B cell (primary cell): ENCODE measurements around the gene PTX4. TPM values are rescaled to one million over a fixed set of nuclear protein-coding genes. Genes with fewer than 3 reads are reported as not detected.

Source experiments
- ATAC-seq: fragments of 200-7000 bp; cut with Tn5 transposase; one replicate; pipeline ENCODE4 v1.10.0; 2021; ENCODE audit warnings: low read depth, mild to moderate bottlenecking, moderate number of reproducible peaks, moderate library complexity
- CTCF ChIA-PET: fragments of 350-600 bp; sonication (Branson Sonifier 250); formaldehyde crosslinking; loops from one replicate; lab custom pipeline; 2021; ENCODE audit warnings: antibody characterized with exemption, inconsistent platforms; lab: Charles Lee
- POLR2A ChIA-PET: fragments of 350-600 bp; sonication (Branson Sonifier 250); formaldehyde crosslinking; loops from one replicate; lab custom pipeline; 2021; ENCODE audit warnings: antibody characterized with exemption; lab: Charles Lee
- DNase-seq: peaks from one replicate; pipeline ENCODE4 v3.0.0; 2013
- H2AFZ ChIP-seq: 2 replicates; pipeline ENCODE4 v1.6.1; 2012; ENCODE audit warnings: mild to moderate bottlenecking, low read depth, low read length; ENCODE audit not compliant: insufficient read depth, poor library complexity, severe bottlenecking
- H3K27ac ChIP-seq, 2 donors: 1 replicate in 1 of 2; 2 replicates in 1 of 2; pipeline ENCODE4 v1.5.1; 2012 to 2013; ENCODE audit warnings: low read length in 2 of 2, mild to moderate bottlenecking in 2 of 2, moderate library complexity in 1 of 2
- H3K27me3 ChIP-seq, 4 experiments: fragments of 200-600 bp in 1 of 4; sonication (generic) in 1 of 4; replicated peaks in 1 of 4; 1 replicate in 2 of 4; 2 replicates in 2 of 4; pipeline versions ENCODE4 v1.6.1 to v1.7.0; 2013 to 2016; ENCODE audit warnings: low read length in 3 of 4, mild to moderate bottlenecking in 2 of 4, mixed read lengths in 1 of 4, moderate library complexity in 1 of 4; ENCODE audit not compliant: insufficient read depth in 4 of 4, control insufficient read depth in 3 of 4; ENCODE audit errors: control extremely low read depth in 1 of 4
- H3K36me3 ChIP-seq, 2 experiments: replicated peaks in 1 of 2; 1 replicate in 1 of 2; 2 replicates in 1 of 2; pipeline versions ENCODE4 v1.6.1 to v1.7.1; 2013; ENCODE audit warnings: low read length in 1 of 2; ENCODE audit not compliant: insufficient read depth in 2 of 2, control insufficient read depth in 1 of 2; ENCODE audit errors: control extremely low read depth in 1 of 2, extremely low read depth in 1 of 2
- H3K4me1 ChIP-seq, 2 donors: fragments of 200-600 bp in 1 of 2; sonication (generic) in 1 of 2; 1 replicate in 1 of 2; 2 replicates in 1 of 2; pipeline versions ENCODE4 v1.5.1 to v1.6.1; 2013 to 2017; ENCODE audit warnings: low read length in 2 of 2; ENCODE audit not compliant: control insufficient read depth in 2 of 2, insufficient read depth in 2 of 2
- H3K4me2 ChIP-seq: replicated peaks from 2 replicates; pipeline ENCODE3; 2012; ENCODE audit warnings: mild to moderate bottlenecking, low read depth, low read length; ENCODE audit not compliant: poor library complexity, severe bottlenecking
- H3K4me3 ChIP-seq, 5 experiments: fragments of 200-600 bp in 1 of 5; sonication (generic) in 1 of 5; 1 replicate in 3 of 5; 2 replicates in 2 of 5; pipeline versions ENCODE4 v1.5.1 to v1.7.0; 2011 to 2016; ENCODE audit warnings: low read length in 4 of 5, mild to moderate bottlenecking in 4 of 5, low read depth in 2 of 5, control low read depth in 1 of 5, moderate library complexity in 1 of 5; ENCODE audit not compliant: insufficient read depth in 1 of 5; ENCODE audit errors: control extremely low read depth in 1 of 5, extremely low read depth in 1 of 5
- H3K79me2 ChIP-seq: fragments of 200-600 bp; sonication (generic); one replicate; pipeline ENCODE4 v1.6.0; 2016; ENCODE audit warnings: low read length; ENCODE audit not compliant: control insufficient read depth, insufficient read depth
- H3K9ac ChIP-seq: fragments of 200-600 bp; sonication (generic); 2 replicates; pipeline ENCODE4 v1.6.1; 2017; ENCODE audit warnings: mild to moderate bottlenecking, low read length, moderate library complexity
- H3K9me3 ChIP-seq, 3 donors: one replicate each; pipeline versions ENCODE4 v1.6.1 to v1.7.1; 2013; ENCODE audit warnings: low read length in 2 of 3; ENCODE audit not compliant: control insufficient read depth in 2 of 3, insufficient read depth in 1 of 3; ENCODE audit errors: control extremely low read depth in 1 of 3
- H4K20me1 ChIP-seq: 2 replicates; pipeline ENCODE4 v1.6.0; 2012; ENCODE audit warnings: mild to moderate bottlenecking, low read length; ENCODE audit not compliant: insufficient read depth, control insufficient read depth, poor library complexity, severe bottlenecking
- H3K27ac Mint-ChIP-seq: one replicate; pipeline ENCODE4 v1.8.0; 2021; ENCODE audit warnings: mixed read lengths
- H3K27me3 Mint-ChIP-seq: one replicate; pipeline ENCODE4 v1.8.0; 2021; ENCODE audit warnings: mixed read lengths
- H3K4me1 Mint-ChIP-seq: one replicate; pipeline ENCODE4 v1.8.0; 2021; ENCODE audit warnings: mixed read lengths
- H3K4me3 Mint-ChIP-seq: one replicate; pipeline ENCODE4 v1.8.0; 2021; ENCODE audit warnings: mixed read lengths
- H3K9me3 Mint-ChIP-seq: one replicate; pipeline ENCODE4 v1.8.0; 2022; ENCODE audit warnings: mixed read lengths; ENCODE audit not compliant: insufficient read depth
- EZH2 ChIP-seq: IDR thresholded peaks from 2 replicates; pipeline ENCODE4 v1.6.1; 2012; ENCODE audit warnings: borderline replicate concordance, low read depth, mild to moderate bottlenecking, moderate library complexity, low read length; ENCODE audit not compliant: insufficient read depth, poor library complexity, severe bottlenecking
- WGBS: methylation state at CpG from one replicate; pipeline ENCODE4 v1.1.5; 2013; ENCODE audit warnings: missing lambda C conversion rate; ENCODE audit not compliant: insufficient coverage; 5-methylcytosine and 5-hydroxymethylcytosine counted together
- intact Hi-C: fragments of 100-400 bp; cut with micrococcal nuclease; formaldehyde crosslinking; loops from one replicate; pipeline ENCODE4 v1.10.0; 2022
- polyA plus RNA-seq: library from polyadenylated mRNA; depleted of rRNA; stranded (reverse); fragments of >200 nt; gene quantifications from 2 replicates; pipeline ENCODE4 v1.2.3, GENCODE V29; 2012
- total RNA-seq, 2 donors: library from RNA; stranded (reverse); fragments of 120-200 nt in 1 of 2; gene quantifications; 1 replicate in 1 of 2; 2 replicates in 1 of 2; pipeline versions ENCODE4 v1.2.3 to v1.2.4, GENCODE V29; 2013 to 2022
- TF ChIP-seq, protein P1 (sequence below): fragments of 200-600 bp; IDR thresholded peaks from one replicate; pipeline ENCODE4 v1.8.0; 2022; ENCODE audit warnings: antibody characterized with exemption, mild to moderate bottlenecking

The PTX4 gene
- total and polyA plus RNA-seq, 2 donors (not counting 1 experiment from before 2014, with no cell fraction given), result 0.33 TPM; not detected in 1

DNA sequence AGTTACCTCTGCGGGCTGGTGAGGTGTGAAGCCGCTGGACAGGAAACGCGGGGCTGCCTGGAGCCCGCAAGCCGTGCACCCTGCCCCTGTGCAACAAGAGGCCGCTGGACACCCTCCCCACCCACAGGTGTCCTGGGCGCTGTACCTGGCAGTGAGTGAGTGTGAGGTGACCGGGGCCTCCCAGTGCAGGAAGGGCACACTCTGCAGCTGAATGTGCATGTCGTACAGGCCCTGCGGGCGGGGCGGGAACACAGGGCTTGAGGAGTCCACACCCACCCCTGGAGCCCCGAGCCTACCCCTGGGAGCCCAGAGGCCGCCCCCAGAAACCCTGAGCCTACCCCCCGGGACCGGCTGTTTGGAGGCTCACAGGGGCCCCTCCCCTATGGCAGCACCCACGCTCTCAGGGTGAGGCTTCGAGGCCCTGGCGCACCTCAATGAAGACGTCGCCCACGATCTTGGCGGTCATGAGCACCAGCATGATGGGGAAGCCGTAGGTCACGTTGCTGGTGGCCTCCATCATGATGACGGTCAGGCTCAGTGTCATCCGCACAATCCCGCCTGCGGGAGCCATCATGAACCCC, 40.1 kb downstream of the PTX4 start:
- no peak overlapping the region for H3K9ac ChIP-seq

DNA sequence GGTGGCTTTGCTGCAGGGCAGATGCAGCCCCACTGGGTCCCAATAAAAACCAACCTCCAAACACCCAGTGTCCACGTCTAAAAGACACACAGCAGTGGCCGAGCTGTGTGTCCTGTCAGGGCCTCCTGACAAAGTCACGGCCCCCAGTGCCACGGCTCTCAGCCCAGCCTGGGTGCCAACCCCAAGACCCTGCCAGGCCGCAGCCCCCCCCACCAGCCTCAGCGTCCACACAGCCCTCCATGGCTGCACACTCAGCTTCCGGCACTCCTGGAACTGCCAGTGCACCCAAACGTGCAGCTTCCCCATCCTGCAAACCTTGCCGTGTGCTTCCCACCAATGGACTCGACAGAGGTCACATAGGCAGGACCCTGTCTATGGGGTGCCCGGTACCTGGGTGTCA, 40.8 kb downstream of the PTX4 start:
- no peaks in the 10 kb centered on the region for H3K27me3 ChIP-seq
- H3K4me1 Mint-ChIP-seq, result peaks cover 4% of the 10 kb centered on the region
- TF ChIP-seq, protein P1, sequence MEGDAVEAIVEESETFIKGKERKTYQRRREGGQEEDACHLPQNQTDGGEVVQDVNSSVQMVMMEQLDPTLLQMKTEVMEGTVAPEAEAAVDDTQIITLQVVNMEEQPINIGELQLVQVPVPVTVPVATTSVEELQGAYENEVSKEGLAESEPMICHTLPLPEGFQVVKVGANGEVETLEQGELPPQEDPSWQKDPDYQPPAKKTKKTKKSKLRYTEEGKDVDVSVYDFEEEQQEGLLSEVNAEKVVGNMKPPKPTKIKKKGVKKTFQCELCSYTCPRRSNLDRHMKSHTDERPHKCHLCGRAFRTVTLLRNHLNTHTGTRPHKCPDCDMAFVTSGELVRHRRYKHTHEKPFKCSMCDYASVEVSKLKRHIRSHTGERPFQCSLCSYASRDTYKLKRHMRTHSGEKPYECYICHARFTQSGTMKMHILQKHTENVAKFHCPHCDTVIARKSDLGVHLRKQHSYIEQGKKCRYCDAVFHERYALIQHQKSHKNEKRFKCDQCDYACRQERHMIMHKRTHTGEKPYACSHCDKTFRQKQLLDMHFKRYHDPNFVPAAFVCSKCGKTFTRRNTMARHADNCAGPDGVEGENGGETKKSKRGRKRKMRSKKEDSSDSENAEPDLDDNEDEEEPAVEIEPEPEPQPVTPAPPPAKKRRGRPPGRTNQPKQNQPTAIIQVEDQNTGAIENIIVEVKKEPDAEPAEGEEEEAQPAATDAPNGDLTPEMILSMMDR, result no peak
- TF ChIP-seq EZH2, result no peak
- ATAC-seq, result no peak
- H3K4me3 Mint-ChIP-seq, result no peak overlapping the region
- H2AFZ ChIP-seq, result no peak overlapping the region
- POLR2A ChIA-PET, result no interaction called here
- H3K27me3 Mint-ChIP-seq, result no peaks in the 10 kb centered on the region
- no peak overlapping the region for H3K4me3 ChIP-seq
- DNase-seq, result no peak
- peaks cover 13% of the 10 kb centered on the region for H3K79me2 ChIP-seq
- H3K4me1 ChIP-seq, result peaks cover 24% of the 10 kb centered on the region in 2 donors
- H3K9ac ChIP-seq, result no peak overlapping the region
- no peaks in the 10 kb centered on the region for H3K9me3 ChIP-seq
- intact Hi-C loops, result no loop called here
- 96% methylated on average over 11 of the region's 11 CpGs for WGBS
- peaks cover 0 to 64% of the 10 kb centered on the region in 2 experiments for H3K36me3 ChIP-seq
- H3K27ac ChIP-seq, result no peak overlapping the region
- CTCF ChIA-PET, result no interaction called here
- no peak overlapping the region for H3K4me2 ChIP-seq
- no peaks in the 10 kb centered on the region for H3K9me3 Mint-ChIP-seq
- H4K20me1 ChIP-seq, result peaks cover 5% of the 10 kb centered on the region
- H3K27ac Mint-ChIP-seq, result no peak overlapping the region

More for the DNA sequence above, 40.1 kb downstream of the PTX4 start:
- no peak overlapping the region for H3K4me3 Mint-ChIP-seq
- Histone ChIP-seq H3K27ac (no peak overlapping the region), H3K27me3 (no peaks in the 10 kb centered on the region), H2AFZ (no peak overlapping the region), H3K4me2 (no peak overlapping the region), H3K4me3 (no peak overlapping the region), H3K79me2 (peaks cover 13% of the 10 kb centered on the region), H3K9me3 (no peaks in the 10 kb centered on the region), H4K20me1 (peaks cover 5% of the 10 kb centered on the region), H3K36me3 (peaks cover 0 to 70% of the 10 kb centered on the region in 2 experiments), H3K4me1 (peaks cover 23 to 24% of the 10 kb centered on the region in 2 donors)
- ATAC-seq (no peak), DNase-seq (no peak)
- POLR2A ChIA-PET, result no interaction called here
- H3K4me1 Mint-ChIP-seq, result peaks cover 4% of the 10 kb centered on the region
- intact Hi-C loops, result no loop called here
- TF ChIP-seq, protein P1, result no peak
- no peak for TF ChIP-seq EZH2
- H3K27ac Mint-ChIP-seq, result no peak overlapping the region
- no peaks in the 10 kb centered on the region for H3K27me3 Mint-ChIP-seq
- CTCF ChIA-PET, result no interaction called here
- H3K9me3 Mint-ChIP-seq, result no peaks in the 10 kb centered on the region
- 94% methylated on average over 27 of the region's 30 CpGs for WGBS
